Activated CD4-positive, alpha-beta T cell treated with anti-CD3 and anti-CD28 coated beads, Interleukin-2, amount 50 U/mL, for 4 hours (primary cell): ENCODE results near the gene ZNF689.
"Not testable (repeated sequence)": the region's sequence is repeated elsewhere in the genome, so short reads cannot be mapped to it uniquely, and the experiment has no call there.

Experiments
- DNase-seq, 2 experiments: peaks; one replicate each; pipeline ENCODE4 v3.0.0-alpha.2; 2020

Gene ZNF689

GRCh38 chr16:30590869-30591268 is 19.3 kb downstream of the ZNF689 start:
- not testable (repeated sequence) for DNase-seq

GRCh38 chr16:30589582-30589981 is 20.6 kb downstream of the ZNF689 start:
- not testable (repeated sequence) for DNase-seq

GRCh38 chr16:30588651-30589050 is 21.5 kb downstream of the ZNF689 start:
- DNase-seq, result no peak

GRCh38 chr16:30585400-30586191 is 24.6 kb downstream of the ZNF689 start, which contains the start of gene ZNF785:
Gene ZNF785 (minus strand): TSS chr16:30585697. CDS start chr16:30585611, 86 bp downstream.
- peak; percentile 90 to 91 for DNase-seq

DNA sequence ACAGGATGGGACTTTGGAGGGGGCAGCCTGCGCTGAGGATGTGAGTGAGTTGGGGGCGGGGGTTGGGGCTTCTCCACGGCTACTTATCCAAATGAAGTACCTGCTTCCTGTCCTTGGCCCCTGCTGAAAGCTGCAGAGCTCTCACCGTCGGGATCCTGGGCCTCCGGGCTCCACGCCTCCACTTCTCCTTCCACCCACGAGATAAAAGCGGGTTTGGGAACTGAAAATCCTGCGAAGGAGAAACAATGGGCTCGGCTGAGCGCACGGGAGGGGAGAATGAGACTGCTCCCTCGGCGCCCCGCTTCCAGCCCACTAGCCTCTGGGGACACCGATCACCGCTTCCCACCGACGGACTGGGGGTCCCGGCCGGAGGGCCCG is 25.2 kb downstream of the ZNF689 start:
- DNase-seq, result no peak

GRCh38 chr16:30582611-30583340 is 27.4 kb downstream of the ZNF689 start:
- DNase-seq, result no peak

DNA sequence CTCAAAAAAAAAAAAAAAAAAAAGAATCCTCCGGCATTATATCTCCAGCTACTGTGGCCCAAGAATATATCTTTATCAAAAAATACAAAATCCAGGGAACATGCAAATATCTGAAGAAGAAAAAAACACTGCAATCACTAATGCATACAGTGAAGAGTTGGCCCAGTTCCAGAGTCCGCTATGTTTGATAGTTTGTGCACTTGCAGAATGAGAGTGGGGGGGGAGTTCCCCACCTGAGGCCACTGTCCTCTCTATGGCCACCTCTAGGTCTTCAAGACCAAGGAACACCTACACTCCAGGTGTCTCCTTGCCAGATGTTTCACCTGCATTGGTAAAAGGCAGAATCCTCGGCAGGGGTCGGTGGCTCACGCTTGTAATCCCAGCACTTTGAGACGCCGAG is 28.7 kb downstream of the ZNF689 start:
- DNase-seq, result no peak

DNA sequence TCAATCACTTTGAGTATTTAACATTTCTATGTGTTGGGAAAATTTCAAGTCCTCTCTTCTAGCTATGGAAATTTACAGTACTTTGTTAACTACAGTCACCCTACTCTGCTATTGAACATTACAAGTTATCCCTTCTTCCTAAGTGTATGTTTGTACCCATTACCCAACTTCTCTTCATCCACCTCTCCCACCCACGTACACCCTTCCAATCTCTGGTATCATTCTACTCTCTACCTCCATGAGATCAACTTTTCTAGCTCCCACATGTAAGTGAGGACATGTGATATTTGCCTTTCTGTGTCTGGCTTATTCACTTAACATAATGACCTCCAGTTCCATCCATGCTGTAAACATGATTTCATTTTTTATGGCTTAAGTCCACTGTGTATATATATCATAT is 35.5 kb downstream of the ZNF689 start:
- DNase-seq, result no peak

DNA sequence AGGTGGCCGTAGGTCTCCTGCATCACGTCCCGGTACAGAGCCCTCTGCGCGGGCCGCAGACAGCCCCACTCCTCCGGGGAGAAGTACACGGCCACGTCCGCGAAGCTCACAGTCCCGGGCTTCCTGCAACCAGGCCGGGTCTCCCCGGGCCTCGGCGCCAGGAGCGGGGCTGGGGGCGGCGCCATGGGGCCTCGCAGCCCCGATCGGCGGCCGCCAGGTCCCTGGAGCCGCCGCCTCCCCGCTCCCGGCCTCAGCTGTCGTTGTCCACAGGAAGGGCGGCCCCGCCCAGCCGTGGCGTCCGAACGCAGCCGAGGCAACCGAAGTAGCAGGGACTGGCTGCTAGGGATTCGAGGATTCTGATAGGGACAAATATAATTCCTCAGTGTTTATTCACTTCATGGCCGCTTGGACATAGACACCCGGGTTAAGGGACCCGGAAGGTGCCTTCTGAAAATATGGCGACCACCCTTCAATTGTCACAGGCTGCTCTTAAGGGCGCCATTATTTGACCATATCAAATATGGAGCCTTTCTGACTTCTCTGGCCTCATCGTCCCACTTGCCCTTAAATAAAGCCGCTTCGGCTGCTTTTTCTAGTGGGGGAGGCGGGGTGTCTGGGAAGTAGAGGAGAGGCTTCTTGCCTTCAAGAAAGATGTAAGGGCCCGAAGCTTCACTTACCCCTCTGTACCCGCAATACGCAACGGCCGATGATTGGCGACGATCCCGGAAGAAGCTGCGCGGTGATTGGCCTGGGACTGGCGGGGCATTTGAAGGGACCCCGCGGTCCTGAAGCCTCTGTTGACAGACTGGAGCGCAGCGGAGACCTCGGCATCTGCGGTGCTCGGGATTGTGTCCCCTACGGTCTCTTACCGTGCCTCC is 38.5 kb downstream of the ZNF689 start, which contains the start of gene ZNF688:
TSS of gene ZNF688 (minus strand) at position 270 of the 878 bp plus-strand sequence. CDS start at position 185, 85 bp downstream.
- DNase-seq, result peak; percentile 93 to 95

DNA sequence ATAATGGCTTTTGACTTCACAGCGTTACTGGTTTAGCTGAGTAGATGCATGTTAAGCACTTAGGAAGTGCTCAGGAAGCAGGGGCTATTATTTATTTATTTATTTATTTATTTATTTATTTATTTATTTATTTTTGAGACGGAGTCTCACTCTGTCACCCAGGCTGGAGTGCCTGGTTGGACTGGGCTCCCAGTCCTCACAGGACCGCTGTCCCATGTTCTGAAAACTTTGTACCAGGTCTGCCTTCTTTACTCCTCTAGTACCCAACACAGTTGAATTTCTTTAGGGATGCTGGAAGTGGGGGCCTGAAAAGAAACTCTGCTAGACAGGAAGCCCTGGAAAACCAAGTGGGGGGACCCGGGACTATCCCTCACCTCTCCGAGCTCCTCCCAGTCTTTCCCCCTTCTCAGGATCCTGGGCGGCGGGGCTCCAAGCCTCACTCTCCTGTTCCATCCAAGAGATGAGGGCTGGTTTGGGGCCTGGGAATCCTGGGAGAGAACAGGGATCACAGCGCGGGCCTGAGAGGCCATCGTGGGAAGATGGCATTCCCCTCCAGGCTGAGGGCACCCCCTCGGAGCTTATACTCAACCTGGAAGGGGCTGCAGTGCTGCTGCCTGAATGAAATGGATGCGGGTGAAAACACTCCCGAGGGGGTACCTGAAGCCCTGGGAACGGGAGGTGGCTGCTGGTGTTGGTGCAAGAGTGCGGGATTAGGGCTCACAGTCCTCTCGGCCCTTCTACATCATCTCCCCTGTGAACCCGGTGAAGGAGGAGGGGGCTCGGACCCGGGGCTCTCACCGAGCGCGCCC is 39.3 kb downstream of the ZNF689 start:
- no peak for DNase-seq

DNA sequence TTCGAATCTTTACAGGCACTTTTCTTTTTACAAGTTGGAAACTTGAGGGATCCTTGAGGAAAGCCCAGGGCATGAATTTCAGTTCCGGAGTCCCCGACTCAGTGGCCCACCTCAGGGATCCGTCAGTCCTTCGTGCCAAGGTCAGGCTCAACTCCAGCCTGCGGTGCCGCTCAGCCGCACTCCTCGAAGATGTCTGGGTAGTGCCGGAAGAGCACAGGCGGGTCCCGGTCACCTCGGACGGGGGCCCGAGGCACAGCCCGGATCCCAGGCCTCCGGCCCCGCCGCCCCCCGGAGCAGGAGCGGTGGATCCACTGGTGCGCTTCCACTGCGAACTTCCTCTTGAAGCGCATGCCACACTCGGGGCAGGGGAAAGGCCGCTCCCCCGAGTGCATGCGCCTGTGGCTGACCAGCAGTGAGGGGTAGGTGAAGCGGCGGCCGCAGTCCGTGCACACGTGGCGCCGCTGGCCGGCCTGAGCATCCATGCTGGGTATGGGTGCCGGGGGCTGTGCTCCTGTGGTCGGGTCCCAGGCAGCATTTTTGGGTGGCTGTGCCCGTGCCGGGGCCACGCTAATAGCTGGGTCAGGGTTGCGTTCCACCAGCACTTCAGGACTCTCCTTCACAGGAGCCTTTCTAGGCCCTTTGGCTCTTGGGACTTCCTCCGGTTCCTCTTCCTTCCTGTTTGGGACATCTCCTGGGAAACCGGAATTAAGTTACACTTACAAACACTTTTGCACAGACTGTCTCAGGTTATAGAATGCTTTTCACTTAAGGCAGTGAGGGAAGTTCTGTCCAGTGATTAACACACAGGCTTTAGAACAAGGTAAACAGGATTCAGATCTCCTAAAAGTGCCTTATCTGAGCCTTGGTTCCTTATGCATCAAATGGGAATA is 40.2 kb downstream of the ZNF689 start:
- no peak for DNase-seq

DNA sequence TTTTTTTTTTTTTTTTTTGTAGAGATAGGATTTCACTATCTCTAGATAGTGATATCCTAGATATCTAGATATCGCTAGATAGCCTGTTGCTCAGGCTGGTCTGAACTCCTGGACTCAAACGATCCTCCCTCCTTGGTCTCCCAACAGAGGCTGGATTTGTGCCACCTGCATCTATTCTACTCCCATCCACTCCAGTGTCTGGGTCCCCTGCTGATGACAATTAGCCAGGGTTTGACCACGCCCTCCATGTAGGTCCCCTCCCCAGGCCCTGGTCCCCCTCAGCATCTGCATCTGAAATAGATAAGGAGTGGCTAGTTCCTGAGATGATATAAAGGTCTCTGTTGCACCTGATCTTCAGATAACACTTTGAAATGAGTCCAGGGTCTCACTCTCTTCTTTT is 40.9 kb downstream of the ZNF689 start:
- no peak for DNase-seq

GRCh38 chr16:30567991-30568638 is 42.1 kb downstream of the ZNF689 start:
- peak; percentile 32 to 35 for DNase-seq

- DNase-seq, result peak; percentile 61 to 68
Measured at GRCh38 chr16:30567160-30567990, 42.8 kb downstream of the ZNF689 start.

- DNase-seq, result no peak
Measured at GRCh38 chr16:30566531-30566930, 43.7 kb downstream of the ZNF689 start.

DNA sequence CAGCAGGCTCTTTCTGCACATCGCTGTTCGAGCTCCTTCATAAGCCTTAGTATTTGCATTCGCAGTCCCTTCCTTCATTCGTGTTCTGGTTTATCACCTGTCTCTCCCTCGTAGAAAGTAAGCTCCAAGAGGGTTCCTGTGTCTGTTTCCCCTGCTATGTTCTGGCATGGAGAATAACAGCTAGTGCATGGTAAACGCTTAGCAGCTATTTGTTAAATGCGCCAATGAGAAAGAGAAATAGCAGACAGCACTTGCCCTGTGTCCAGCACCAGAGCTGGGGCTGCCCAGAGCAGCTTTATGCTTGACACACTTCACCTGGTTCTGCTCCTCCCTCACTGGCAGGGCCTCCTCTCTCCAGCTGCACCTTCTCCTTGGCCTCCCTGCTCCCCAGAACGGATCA is 44.2 kb downstream of the ZNF689 start:
- no peak for DNase-seq

GRCh38 chr16:30565526-30565925 is 44.7 kb downstream of the ZNF689 start:
- DNase-seq, result no peak

DNA sequence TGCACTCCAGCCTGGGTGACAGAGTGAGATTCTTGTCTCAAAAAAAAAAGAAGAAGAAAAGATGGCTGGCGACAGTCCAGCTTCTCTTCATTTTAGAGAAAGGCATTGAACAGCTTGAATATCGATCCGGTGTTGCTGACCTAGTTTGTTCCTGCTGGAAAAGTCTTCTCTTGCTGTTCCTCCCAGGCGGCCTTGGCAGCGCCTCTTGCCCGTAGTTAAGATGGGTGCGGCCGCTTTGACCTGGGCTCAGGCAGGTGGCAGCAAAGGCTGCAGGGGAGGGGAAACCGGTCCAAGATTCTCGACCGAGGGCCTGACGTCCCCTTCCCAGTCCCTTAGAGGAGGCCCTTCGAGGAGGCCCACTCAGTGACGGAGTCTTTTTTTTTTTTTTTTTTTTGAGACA is 48.2 kb downstream of the ZNF689 start:
- DNase-seq, result no peak

GRCh38 chr16:30561089-30561816 is 48.9 kb downstream of the ZNF689 start:
- DNase-seq, result no peak
